HG03175 (cell line): ENCODE results near the gene OR6Q1.

ENCODE experiments used
- ATAC-seq: cut with Tn5 transposase; IDR thresholded peaks from one replicate; pipeline ENCODE4 v1.9.1; 2021; ENCODE audit warnings: mild to moderate bottlenecking, moderate library complexity; ENCODE audit not compliant: unreplicated experiment

The OR6Q1 gene

DNA sequence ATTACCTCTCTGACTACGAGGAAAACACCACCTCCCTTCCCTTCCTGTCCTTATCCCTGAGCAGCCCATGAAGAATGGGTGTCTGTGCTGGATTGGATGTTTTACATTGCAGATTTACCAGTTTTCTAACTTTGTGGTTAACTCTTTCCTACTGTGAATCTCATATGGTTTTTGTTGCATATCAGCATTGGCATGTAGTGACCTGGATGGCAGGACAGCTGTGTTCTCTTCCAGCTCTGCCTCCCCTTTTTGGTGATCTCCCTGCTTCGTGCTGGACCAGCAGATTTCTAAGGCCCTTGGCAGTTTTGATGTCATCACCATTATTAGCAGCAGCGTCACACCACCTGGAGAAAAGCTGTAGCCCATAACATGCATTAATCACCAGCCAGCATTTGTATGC is 26.7 kb downstream of the OR6Q1 start:
- ATAC-seq = no peak

DNA sequence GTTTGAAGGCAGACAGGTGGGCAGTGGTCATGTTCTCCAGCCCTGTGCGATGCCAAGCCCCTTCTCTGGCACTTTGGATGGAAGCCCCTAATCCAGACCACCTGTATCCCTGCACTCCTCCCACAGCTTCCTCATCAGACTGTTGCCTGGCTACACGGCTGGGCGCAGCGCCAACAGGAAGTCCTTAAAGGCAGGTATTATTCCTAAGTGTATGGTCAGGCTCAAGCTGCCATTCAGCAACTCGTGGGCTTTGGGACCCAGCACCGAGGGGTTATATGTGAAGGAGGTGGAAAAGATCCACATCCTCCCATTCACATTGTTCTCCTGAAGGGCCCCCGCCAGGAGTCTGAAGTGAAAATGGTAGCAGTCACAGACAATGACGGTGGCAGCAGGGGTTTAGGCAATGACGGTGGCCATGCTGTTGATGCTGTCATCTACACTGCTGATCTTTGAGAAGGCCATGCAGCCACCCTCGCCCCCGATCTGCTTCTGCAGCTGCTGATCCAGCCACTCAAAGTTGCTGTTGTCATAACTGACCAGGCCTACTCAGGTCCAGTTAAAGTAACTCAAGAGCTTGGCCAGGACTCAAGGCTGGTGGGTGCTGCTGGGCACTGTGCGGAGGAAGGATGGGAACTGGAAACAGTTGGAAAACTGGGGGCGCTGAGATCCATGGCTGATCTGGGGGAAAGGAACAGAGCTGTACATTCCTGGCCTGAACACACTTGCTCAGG is 27.7 kb downstream of the OR6Q1 start:
- ATAC-seq = no peak

DNA sequence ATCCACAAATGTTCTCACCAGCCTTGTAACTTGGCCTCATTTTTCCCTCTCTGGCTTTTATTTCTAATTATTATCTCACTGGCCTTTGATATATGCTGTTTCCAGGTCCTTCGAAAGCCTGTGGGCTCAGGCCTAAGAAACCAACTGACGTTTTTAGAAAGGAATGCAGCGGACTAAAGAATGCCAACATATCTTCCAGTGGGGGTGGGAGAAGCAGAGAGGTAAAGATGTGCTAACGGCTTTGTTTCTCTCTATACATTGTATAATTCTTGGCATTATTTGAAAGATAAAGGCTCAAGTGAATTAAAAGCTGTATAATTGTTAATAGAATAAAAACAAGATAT is 28.2 kb downstream of the OR6Q1 start:
- ATAC-seq = no peak

DNA sequence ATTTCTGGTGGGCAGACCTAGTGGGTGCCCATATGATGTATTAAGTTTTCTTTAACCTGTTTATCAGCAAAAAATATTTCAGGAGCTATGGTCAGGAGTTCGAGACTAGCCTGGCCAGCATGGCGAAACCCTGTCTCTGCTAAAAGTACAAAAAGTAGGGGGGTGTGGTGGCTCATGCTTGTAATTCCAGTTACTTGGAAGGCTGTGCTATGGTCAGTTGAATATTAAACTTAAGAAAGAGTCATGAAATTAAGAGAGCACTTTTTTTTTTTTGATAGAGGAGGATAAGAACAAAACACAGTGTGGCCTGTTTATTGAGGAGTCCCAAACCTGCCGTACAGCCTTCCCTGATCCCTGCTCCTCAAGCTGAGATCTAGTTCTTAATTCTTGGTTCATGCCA is 29.8 kb downstream of the OR6Q1 start:
- no peak for ATAC-seq

DNA sequence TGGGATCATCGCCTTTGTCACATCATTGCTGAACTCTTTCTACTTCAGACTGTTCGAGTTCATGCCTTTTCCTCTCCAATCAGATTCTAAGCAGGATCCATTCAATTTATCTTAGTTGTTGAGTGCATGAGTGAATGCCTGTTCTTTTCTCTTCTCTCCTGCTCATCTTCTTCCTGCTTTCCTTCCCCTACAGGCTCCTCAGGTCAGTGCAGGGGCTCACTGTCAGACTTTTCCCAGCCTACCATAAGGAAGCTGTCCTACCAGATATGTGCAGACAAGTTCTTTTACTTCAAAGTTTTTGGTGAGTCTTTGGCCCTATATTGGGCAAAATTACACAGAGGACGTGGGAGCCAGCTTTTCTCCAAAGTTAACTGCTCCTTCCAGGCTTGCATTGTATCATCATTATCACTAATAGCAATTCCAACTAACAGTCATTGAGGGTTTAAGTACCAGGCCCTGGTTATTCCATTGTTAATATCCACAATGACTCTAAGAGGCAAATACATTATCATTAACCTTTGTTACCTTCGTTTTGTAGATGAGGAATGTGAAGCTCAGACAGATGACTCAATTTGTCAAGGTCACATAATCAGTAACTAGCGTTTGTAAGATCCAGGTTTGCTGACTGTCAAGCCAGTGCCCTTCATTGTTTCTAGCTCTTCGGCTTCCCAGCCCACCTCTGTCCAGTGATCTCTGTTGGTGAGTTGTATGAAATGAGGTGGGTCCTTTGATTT is 30.4 kb downstream of the OR6Q1 start:
- ATAC-seq = no peak

DNA sequence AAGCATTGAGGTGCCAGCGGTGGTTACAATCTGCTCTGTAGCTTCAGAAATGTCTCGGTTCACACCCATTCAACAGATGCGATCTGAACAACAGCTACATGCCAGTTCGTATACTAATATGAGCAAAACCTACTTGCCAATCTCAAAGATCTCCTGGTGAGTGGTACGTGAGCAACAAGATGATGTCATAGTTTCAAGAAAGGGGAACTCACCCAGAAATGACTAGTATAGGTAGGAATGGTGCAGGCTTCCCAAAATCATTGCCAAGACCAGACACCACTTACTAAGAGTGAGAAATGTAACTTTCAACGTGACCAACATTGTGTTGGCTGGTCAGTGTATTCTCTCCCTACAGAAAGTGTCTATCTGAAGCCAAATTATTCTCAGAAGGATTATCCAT is 31.1 kb downstream of the OR6Q1 start:
- no peak for ATAC-seq

DNA sequence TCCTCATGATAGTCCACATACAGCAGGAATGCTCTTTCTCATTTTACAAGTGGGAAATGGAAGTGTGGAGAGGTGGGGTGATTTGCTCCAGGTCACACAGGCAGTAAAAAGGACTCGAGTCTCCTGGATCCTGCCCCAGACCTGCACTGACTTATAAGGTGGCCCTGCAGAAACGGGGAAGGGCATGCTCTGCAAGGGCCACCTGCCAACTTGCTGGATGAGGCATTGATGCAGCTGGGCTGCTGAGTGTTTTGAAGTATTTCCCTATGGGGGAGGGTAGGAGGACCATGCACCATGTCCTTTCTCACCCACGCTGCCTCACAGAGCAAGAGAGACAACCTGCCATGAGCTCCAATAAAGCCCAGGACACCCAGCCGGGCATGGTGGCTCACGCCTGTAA is 36.9 kb downstream of the OR6Q1 start:
- ATAC-seq = no peak

DNA sequence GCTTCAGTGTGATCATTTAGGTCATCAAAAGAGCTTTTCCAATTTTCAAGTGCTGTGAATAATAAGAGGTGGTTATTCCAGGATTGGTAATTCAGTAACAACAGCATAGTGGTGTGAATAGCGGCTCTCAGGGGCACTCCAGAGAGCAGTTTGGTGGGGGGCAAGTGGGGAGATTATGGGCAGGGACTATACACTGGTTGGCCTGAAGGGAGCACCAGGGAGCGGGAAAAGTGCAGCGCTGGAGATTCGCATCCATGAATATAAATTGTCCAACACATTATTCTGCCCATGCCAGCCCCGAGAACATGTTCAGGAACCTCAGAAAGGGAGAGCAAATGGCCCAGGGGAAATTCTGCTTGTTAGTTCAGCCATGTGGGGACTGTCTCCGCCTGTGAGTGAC is 37.9 kb downstream of the OR6Q1 start:
- no peak for ATAC-seq

DNA sequence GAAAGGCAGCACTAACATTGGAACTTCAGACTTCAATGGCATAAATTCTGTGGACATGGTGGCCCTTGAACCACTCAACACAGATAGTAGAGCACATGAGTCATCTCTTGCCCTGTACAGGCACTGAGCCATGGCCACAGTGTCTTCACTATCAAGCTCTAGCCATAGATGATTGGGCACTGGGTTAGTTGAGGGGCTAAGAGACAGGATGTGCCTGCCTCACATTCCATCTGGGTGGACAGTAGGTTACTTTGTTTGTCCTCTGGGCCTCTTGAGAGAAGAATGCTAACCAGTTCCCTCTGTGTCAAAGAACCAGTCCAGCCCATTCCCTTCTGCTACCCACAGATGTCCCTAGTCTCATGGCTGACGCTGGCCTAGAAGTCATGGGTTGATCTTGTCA is 39.8 kb downstream of the OR6Q1 start:
- no peak for ATAC-seq

DNA sequence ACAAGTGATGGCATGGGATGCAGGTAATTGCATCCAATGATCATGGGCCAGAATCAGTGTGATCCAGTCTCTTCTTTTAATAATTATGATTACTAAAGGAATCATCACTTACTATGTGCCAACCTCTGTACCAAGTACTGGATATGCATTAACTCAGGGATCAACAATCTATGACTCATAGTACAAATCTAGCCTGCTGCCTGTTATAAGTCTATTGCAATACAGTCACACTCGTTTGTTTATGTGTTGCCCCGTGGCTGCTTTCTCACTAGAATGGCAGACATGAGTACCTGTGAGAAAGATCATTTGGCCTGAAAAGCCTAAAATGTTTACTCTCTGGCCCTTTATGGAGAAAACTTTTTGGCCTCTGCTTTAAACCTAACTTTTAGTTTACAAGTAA is 45.0 kb downstream of the OR6Q1 start:
- no peak for ATAC-seq
